ENCODE measurements around the gene LRRTM4.

DNA sequence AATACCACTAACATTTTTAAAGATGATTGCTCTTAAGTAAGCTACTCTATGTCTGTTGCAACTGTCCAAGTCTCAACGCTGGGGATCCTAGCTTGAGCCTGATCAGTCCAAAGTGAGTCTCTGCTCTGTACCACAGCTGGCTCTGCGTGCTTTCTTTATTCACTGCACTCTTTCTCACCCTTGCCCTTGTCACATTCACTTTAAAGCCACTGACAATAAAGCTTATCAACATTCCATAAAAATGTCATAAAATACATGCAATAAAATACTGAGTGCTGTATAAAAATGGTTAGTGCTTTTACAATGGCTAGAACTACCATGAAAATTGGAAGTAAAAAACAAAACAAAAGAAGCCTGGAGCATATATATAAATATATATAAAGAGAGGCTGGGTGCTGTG, 45.5 kb upstream of the LRRTM4 start:
- TF ChIP-seq, protein P1, sequence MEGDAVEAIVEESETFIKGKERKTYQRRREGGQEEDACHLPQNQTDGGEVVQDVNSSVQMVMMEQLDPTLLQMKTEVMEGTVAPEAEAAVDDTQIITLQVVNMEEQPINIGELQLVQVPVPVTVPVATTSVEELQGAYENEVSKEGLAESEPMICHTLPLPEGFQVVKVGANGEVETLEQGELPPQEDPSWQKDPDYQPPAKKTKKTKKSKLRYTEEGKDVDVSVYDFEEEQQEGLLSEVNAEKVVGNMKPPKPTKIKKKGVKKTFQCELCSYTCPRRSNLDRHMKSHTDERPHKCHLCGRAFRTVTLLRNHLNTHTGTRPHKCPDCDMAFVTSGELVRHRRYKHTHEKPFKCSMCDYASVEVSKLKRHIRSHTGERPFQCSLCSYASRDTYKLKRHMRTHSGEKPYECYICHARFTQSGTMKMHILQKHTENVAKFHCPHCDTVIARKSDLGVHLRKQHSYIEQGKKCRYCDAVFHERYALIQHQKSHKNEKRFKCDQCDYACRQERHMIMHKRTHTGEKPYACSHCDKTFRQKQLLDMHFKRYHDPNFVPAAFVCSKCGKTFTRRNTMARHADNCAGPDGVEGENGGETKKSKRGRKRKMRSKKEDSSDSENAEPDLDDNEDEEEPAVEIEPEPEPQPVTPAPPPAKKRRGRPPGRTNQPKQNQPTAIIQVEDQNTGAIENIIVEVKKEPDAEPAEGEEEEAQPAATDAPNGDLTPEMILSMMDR (IDR thresholded peaks at IDR 0.05; ENCODE audit: low read length): no peak
- no peak for TF ChIP-seq EZH2 (IDR thresholded peaks at IDR 0.05; ENCODE audit: borderline replicate concordance, low read length)

Measured in OCI-LY1 (cell line).